Neutrophil (primary cell): ENCODE results near the gene KRTAP4-9.
"Not testable (repeated sequence)": the region's sequence is repeated elsewhere in the genome, so short reads cannot be mapped to it uniquely, and the experiment has no call there.

Experiments used
- H3K27ac ChIP-seq: fragments of 200-600 bp; sonication (generic); 2 replicates; pipeline ENCODE4 v1.5.1; 2016; ENCODE audit warnings: mild to moderate bottlenecking, moderate library complexity
- H3K27me3 ChIP-seq: fragments of 200-600 bp; sonication (generic); 2 replicates; pipeline ENCODE4 v1.6.0; 2016; ENCODE audit warnings: mild to moderate bottlenecking
- H3K36me3 ChIP-seq: fragments of 200-600 bp; sonication (generic); 2 replicates; pipeline ENCODE4 v1.5.1; 2017
- H3K4me1 ChIP-seq, 2 experiments: fragments of 200-600 bp in 1 of 2; sonication (generic) in 1 of 2; 1 replicate in 1 of 2; 2 replicates in 1 of 2; pipeline versions ENCODE4 v1.5.1 to v1.6.1; 2013 to 2016; ENCODE audit warnings: low read depth in 1 of 2, low read length in 1 of 2, mild to moderate bottlenecking in 1 of 2, moderate library complexity in 1 of 2; ENCODE audit not compliant: control insufficient read depth in 1 of 2, insufficient read depth in 1 of 2
- H3K4me3 ChIP-seq, 2 experiments: fragments of 200-600 bp in 1 of 2; sonication (generic) in 1 of 2; 1 replicate in 1 of 2; 2 replicates in 1 of 2; pipeline ENCODE4 v1.5.1; 2013 to 2016; ENCODE audit warnings: low read depth in 1 of 2, low read length in 1 of 2, mild to moderate bottlenecking in 1 of 2, moderate library complexity in 1 of 2
- H3K9me3 ChIP-seq: fragments of 200-600 bp; sonication (generic); 2 replicates; pipeline ENCODE4 v1.5.1; 2016
- TF ChIP-seq, protein P1 (sequence below): fragments of 200-600 bp; sonication (generic); IDR thresholded peaks from 2 replicates; pipeline ENCODE4 v1.5.1; 2016; ENCODE audit warnings: antibody characterized with exemption

KRTAP4-9 gene

DNA sequence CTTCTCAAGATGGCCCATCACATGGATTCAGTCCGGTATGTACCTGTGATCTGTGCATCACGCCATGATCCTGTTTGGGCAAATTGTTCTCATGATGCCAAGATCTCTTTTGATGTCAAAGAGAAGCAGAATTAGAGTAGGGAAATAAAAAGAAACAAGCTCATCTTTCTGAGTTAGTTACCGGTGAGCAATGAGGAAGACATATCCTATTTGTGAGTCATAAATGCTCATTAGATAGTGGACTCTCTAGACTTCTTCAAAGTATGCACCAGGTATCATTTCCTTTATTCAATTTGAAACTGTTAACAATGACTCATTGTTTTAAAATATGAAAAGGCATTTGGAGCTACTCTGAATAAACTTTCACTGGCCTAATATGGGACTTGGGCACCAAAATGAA is 26.8 kb downstream of the KRTAP4-9 start:
- H3K27me3 ChIP-seq: no peaks in the 10 kb centered on the region
- H3K4me1 ChIP-seq: no peaks in the 10 kb centered on the region
- no peaks in the 10 kb centered on the region for H3K36me3 ChIP-seq
- TF ChIP-seq, protein P1, sequence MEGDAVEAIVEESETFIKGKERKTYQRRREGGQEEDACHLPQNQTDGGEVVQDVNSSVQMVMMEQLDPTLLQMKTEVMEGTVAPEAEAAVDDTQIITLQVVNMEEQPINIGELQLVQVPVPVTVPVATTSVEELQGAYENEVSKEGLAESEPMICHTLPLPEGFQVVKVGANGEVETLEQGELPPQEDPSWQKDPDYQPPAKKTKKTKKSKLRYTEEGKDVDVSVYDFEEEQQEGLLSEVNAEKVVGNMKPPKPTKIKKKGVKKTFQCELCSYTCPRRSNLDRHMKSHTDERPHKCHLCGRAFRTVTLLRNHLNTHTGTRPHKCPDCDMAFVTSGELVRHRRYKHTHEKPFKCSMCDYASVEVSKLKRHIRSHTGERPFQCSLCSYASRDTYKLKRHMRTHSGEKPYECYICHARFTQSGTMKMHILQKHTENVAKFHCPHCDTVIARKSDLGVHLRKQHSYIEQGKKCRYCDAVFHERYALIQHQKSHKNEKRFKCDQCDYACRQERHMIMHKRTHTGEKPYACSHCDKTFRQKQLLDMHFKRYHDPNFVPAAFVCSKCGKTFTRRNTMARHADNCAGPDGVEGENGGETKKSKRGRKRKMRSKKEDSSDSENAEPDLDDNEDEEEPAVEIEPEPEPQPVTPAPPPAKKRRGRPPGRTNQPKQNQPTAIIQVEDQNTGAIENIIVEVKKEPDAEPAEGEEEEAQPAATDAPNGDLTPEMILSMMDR: no peak
- H3K4me3 ChIP-seq: no peak overlapping the region
- no peaks in the 10 kb centered on the region for H3K9me3 ChIP-seq
- no peak overlapping the region for H3K27ac ChIP-seq

DNA sequence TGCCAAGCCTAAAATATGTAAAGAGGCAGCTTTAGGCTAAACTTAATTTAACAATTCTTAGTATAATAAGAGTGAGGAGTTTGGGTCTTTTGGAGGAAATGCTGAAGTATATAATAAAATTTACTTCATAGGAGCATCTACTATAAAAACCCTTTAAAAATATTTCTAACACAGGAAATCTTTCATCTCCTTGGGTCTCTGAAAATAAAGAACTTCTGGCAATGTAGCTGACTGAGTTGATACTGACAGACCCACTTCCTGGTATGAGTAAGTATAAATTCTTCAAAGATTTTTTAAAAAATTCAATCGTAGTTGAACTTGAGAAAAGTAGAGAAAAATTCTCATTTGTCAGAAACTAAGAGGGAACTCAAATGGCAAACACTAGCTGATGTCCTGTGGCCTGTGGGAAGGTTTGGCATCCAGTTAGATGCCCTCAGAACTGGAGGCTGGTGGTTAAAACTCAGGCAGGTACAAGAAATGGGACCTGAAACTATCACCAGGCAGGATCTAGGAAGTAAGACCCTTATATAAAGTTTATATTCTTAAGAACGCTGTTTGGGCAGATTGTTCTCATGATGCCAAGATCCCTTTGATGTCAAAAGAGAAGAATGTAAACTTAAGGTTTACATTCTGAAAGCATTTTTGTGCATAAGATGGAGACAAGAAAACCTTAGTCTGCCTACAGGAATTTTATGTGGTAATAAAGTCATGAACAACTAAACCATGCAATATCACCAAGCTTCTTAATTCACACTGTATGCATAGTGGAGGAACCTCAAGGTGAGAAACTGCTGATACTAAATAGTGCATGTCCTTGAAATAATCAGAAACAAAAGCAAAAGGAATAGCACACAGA is 28.9 kb downstream of the KRTAP4-9 start:
- Histone ChIP-seq H3K27ac (no peak overlapping the region), H3K27me3 (no peaks in the 10 kb centered on the region), H3K4me3 (no peak overlapping the region), H3K9me3 (no peaks in the 10 kb centered on the region), H3K4me1 (no peaks in the 10 kb centered on the region), H3K36me3 (no peaks in the 10 kb centered on the region)
- TF ChIP-seq, protein P1: no peak

DNA sequence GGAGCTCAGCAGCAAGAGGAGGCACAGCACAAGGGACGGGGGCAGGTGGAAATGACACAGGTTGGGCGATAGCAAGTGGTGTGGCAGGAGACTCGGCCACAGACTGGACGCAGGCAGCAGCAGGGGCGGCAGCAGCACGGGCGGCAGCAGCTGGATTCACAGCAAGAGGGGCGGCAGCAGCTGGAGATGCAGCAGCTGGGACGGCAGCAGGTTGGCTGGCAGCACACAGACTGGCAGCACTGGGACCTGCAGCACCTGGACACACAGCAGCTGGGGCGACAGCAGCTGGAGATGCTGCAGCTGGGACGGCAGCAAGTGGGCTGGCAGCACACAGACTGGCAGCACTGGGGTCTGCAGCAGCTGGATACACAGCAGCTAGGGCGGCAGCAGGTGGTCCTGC is 34.7 kb downstream of the KRTAP4-9 start:
- not testable (repeated sequence) for H3K27ac ChIP-seq, H3K36me3 ChIP-seq, H3K27me3 ChIP-seq

DNA sequence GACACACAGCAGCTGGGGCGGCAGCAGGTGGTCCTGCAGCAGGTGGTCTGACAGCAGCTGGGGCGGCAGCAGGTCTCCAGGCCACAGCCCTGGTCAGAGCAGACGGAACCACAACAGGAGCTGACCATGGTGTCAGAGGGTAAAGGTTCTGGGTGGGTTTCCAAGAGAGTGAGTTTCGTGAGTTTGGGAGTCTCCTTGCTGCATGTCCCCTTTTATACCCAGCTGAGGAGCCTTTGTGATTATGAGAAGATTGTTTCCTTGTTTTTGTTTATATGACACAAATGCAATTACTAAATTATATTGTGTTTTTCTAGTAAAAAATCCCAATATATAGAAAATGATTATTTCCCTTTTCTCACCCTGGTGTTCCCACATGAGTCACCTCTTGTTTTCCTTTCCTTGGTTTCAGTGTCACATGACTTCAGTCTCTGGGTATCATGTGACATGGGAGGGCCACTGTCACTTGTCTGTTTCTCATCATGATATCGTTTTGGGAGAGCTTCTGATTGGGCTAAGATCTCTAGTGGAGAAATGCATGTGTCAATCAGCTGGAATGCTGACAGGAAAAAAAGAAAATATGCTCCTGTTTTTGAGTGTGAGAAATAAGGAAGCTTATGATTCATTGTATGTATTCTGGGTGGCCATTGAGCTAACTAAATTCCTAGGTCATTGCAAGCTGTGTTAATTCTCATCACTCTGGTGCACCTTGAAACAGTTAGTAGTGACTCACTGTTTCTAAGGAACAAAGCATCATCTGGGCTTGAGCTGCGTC is 35.4 kb downstream of the KRTAP4-9 start, which contains the start of gene KRTAP4-6:
Gene KRTAP4-6 (minus strand): TSS at position 185 of the 772 bp plus-strand sequence. CDS start 57 bp downstream, at position 128.
- H3K9me3 ChIP-seq: no peaks in the 10 kb centered on the region
- H3K27me3 ChIP-seq: no peaks in the 10 kb centered on the region
- TF ChIP-seq, protein P1: no peak
- no peaks in the 10 kb centered on the region for H3K36me3 ChIP-seq
- no peak within 1 kb of the TSS for H3K4me3 ChIP-seq
- no peaks in the 10 kb centered on the region for H3K4me1 ChIP-seq
- no peak within 1 kb of the TSS for H3K27ac ChIP-seq

More for the DNA sequence above, 34.7 kb downstream of the KRTAP4-9 start:
- H3K4me3 ChIP-seq, H3K9me3 ChIP-seq, H3K4me1 ChIP-seq: not testable (repeated sequence)

DNA sequence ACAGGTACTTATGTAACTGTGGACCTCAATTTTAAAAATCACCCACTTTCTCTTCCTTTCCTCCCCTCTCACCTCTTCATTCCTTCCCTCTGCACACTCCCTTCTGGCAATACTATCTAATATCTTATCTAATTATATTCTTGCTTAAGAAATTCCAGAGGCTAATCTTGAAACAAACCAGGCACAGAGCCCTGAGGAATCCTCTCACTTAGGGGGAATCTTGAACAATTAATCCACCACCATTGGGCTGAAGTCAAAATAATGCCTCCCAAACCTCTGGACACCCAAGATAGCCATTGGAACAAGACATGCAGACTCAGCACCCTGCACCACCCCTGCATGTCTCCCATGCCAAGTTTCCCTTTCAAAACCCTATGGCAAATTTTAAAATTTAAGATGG is 36.2 kb downstream of the KRTAP4-9 start:
- no peaks in the 10 kb centered on the region for H3K4me1 ChIP-seq
- H3K9me3 ChIP-seq: no peaks in the 10 kb centered on the region
- H3K4me3 ChIP-seq: no peak overlapping the region
- TF ChIP-seq, protein P1: no peak
- H3K27ac ChIP-seq: no peak overlapping the region
- no peaks in the 10 kb centered on the region for H3K36me3 ChIP-seq
- H3K27me3 ChIP-seq: no peaks in the 10 kb centered on the region

DNA sequence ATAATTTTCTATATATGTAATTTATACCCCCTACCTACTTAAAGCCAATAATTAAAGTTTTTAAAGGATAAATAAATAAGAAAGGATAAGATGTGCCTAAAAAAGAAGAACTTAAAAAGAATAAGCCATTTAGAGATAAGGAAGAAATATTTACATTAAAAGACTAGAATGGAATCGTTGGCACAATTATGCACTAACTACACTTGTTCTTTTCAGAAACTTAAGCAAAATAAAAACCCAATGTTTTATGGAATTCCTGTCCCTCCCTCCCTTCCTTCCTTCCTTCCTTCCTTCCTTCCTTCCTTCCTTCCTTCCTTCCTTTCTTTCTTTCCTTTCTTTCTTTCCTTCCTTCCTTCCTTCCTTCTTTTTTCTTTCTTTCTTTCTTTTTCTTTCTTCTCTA is 39.7 kb downstream of the KRTAP4-9 start:
- Histone ChIP-seq H3K4me3 (no peak overlapping the region), H3K4me1 (no peaks in the 10 kb centered on the region), H3K27me3 (peaks cover 8% of the 10 kb centered on the region), H3K9me3 (no peaks in the 10 kb centered on the region), H3K27ac (no peak overlapping the region), H3K36me3 (no peaks in the 10 kb centered on the region)
- TF ChIP-seq, protein P1: no peak
